HCT116 (cell line): ENCODE results near the gene BECN2.

Experiments
- CBX3 ChIP-seq: IDR thresholded peaks from 2 replicates; pipeline ENCODE4 v1.6.1; 2012; ENCODE audit warnings: low read depth
- CEBPB ChIP-seq: IDR thresholded peaks from 2 replicates; pipeline ENCODE4 v1.6.1; 2012; ENCODE audit warnings: low read depth
- EZH2 ChIP-seq: fragments of 200-600 bp; sonication (generic); IDR thresholded peaks from 2 replicates; pipeline ENCODE4 v1.6.1; 2017; ENCODE audit warnings: antibody characterized with exemption, mixed run types
- EZH2phosphoT487 ChIP-seq: fragments of 200-600 bp; IDR thresholded peaks from 2 replicates; pipeline ENCODE4 v1.6.1; 2018; ENCODE audit warnings: antibody characterized with exemption, borderline replicate concordance
- JUND ChIP-seq: IDR thresholded peaks from 2 replicates; pipeline ENCODE4 v1.6.1; 2012
- POLR2A ChIP-seq: IDR thresholded peaks from 2 replicates; pipeline ENCODE4 v1.7.0; 2011; ENCODE audit warnings: borderline replicate concordance; ENCODE audit not compliant: insufficient read depth, insufficient read length; ENCODE audit errors: extremely low read depth
- POLR2AphosphoS5 ChIP-seq: IDR thresholded peaks from 2 replicates; pipeline ENCODE4 v1.6.1; 2011; ENCODE audit warnings: mild to moderate bottlenecking, low read depth, low read length, moderate library complexity
- SIN3A ChIP-seq: IDR thresholded peaks from 2 replicates; pipeline ENCODE4 v1.6.1; 2012; ENCODE audit warnings: low read depth
- SRF ChIP-seq: IDR thresholded peaks from 2 replicates; pipeline ENCODE4 v1.6.1; 2012; ENCODE audit warnings: low read depth
- YY1 ChIP-seq: IDR thresholded peaks from 2 replicates; pipeline ENCODE4 v1.6.1; 2011; ENCODE audit warnings: low read length, low read depth, moderate library complexity, mild to moderate bottlenecking; ENCODE audit not compliant: insufficient replicate concordance; ENCODE audit errors: extremely low read depth
- TF ChIP-seq, protein P1 (sequence below), 3 experiments: fragments of 200-600 bp in 1 of 3; sonication (generic) in 1 of 3; IDR thresholded peaks in 2 of 3; conservative IDR thresholded peaks in 1 of 3; 2 replicates each; pipeline ENCODE4 v1.5.1; 2012 to 2017; ENCODE audit warnings: low read depth in 2 of 3, low read length in 2 of 3, antibody characterized with exemption in 1 of 3, borderline replicate concordance in 1 of 3, control low read depth in 1 of 3, mild to moderate bottlenecking in 1 of 3, mixed read lengths in 1 of 3, mixed run types in 1 of 3, moderate library complexity in 1 of 3; ENCODE audit not compliant: insufficient read depth in 1 of 3
- TF ChIP-seq, protein P2 (sequence below): IDR thresholded peaks from 2 replicates; pipeline ENCODE4 v1.6.1; 2012; ENCODE audit warnings: low read depth
- TF ChIP-seq, protein P3 (sequence below): IDR thresholded peaks from 2 replicates; pipeline ENCODE4 v1.6.1; 2011; ENCODE audit warnings: mild to moderate bottlenecking, low read length, moderate library complexity; ENCODE audit not compliant: insufficient replicate concordance; ENCODE audit errors: extremely low read depth

DNA sequence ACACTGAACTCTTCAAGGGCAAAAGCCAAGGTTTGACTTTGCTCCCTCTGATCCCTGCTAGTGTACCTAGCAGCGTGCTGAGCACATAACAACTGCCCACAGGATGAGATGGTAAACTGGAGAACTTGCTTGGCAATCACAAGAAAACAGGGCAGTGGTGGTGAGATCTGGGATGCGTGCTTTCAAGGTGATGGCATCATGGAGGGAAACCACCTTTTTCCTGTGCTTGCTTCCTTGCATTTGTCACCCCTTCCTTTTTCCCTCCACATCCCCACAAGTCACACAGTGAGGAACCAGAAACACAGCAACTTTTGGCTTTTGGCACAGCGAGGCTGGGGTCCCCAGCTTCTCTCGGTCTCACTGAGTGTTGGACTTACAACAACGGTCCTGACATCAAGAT lies 31.4 kb upstream of the BECN2 start:
- no peak for TF ChIP-seq POLR2A
- no peak for TF ChIP-seq EZH2
- TF ChIP-seq, protein P1, sequence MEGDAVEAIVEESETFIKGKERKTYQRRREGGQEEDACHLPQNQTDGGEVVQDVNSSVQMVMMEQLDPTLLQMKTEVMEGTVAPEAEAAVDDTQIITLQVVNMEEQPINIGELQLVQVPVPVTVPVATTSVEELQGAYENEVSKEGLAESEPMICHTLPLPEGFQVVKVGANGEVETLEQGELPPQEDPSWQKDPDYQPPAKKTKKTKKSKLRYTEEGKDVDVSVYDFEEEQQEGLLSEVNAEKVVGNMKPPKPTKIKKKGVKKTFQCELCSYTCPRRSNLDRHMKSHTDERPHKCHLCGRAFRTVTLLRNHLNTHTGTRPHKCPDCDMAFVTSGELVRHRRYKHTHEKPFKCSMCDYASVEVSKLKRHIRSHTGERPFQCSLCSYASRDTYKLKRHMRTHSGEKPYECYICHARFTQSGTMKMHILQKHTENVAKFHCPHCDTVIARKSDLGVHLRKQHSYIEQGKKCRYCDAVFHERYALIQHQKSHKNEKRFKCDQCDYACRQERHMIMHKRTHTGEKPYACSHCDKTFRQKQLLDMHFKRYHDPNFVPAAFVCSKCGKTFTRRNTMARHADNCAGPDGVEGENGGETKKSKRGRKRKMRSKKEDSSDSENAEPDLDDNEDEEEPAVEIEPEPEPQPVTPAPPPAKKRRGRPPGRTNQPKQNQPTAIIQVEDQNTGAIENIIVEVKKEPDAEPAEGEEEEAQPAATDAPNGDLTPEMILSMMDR (IDR thresholded peaks at IDR 0.05 in 2 of 3, conservative IDR thresholded peaks at IDR 0.05 in 1 of 3; ENCODE audit: borderline replicate concordance in 1 of 3, insufficient read depth in 1 of 3, low read depth in 2 of 3, low read length in 2 of 3) = no peak
- no peak for TF ChIP-seq YY1
- TF ChIP-seq SRF = no peak
- no peak for TF ChIP-seq CEBPB
- TF ChIP-seq, protein P2, sequence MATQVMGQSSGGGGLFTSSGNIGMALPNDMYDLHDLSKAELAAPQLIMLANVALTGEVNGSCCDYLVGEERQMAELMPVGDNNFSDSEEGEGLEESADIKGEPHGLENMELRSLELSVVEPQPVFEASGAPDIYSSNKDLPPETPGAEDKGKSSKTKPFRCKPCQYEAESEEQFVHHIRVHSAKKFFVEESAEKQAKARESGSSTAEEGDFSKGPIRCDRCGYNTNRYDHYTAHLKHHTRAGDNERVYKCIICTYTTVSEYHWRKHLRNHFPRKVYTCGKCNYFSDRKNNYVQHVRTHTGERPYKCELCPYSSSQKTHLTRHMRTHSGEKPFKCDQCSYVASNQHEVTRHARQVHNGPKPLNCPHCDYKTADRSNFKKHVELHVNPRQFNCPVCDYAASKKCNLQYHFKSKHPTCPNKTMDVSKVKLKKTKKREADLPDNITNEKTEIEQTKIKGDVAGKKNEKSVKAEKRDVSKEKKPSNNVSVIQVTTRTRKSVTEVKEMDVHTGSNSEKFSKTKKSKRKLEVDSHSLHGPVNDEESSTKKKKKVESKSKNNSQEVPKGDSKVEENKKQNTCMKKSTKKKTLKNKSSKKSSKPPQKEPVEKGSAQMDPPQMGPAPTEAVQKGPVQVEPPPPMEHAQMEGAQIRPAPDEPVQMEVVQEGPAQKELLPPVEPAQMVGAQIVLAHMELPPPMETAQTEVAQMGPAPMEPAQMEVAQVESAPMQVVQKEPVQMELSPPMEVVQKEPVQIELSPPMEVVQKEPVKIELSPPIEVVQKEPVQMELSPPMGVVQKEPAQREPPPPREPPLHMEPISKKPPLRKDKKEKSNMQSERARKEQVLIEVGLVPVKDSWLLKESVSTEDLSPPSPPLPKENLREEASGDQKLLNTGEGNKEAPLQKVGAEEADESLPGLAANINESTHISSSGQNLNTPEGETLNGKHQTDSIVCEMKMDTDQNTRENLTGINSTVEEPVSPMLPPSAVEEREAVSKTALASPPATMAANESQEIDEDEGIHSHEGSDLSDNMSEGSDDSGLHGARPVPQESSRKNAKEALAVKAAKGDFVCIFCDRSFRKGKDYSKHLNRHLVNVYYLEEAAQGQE = no peak
- TF ChIP-seq SIN3A = no peak
- TF ChIP-seq, protein P3, sequence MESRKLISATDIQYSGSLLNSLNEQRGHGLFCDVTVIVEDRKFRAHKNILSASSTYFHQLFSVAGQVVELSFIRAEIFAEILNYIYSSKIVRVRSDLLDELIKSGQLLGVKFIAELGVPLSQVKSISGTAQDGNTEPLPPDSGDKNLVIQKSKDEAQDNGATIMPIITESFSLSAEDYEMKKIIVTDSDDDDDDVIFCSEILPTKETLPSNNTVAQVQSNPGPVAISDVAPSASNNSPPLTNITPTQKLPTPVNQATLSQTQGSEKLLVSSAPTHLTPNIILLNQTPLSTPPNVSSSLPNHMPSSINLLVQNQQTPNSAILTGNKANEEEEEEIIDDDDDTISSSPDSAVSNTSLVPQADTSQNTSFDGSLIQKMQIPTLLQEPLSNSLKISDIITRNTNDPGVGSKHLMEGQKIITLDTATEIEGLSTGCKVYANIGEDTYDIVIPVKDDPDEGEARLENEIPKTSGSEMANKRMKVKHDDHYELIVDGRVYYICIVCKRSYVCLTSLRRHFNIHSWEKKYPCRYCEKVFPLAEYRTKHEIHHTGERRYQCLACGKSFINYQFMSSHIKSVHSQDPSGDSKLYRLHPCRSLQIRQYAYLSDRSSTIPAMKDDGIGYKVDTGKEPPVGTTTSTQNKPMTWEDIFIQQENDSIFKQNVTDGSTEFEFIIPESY = no peak
- TF ChIP-seq CBX3 = no peak
- no peak for TF ChIP-seq POLR2AphosphoS5
- TF ChIP-seq EZH2phosphoT487 = no peak
- TF ChIP-seq JUND = no peak
